HG02588 (cell line): ENCODE data around the gene USP36.

Experiments
- ATAC-seq: cut with Tn5 transposase; IDR thresholded peaks from one replicate; pipeline ENCODE4 v1.9.1; 2021; ENCODE audit warnings: mild to moderate bottlenecking, moderate library complexity; ENCODE audit not compliant: unreplicated experiment

Gene USP36

GRCh38 chr17:78819402-78819801 lies 21.2 kb downstream of the USP36 start:
- ATAC-seq = no peak

DNA sequence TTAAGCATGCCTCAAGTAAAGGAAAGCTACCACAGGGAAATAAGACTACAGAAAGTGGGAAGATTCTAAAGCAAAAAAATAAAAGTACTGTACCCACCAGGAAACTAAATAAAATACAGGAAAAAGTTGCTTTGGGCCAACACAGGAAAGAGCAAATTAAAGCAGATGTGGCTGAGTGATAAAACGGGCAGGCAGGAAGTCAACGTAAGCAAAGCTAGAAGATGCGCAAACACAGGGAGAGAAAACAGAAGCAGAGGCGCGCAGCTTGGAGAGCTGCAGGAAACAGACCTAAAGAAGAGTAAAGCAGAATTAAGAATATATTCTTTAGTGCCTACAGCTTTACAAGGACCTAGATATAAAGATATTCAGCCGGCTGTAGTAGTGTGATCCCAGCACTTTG lies 21.7 kb downstream of the USP36 start:
- ATAC-seq = no peak

- ATAC-seq = no peak
Observed at GRCh38 chr17:78818152-78818846, 22.3 kb downstream of the USP36 start.

- ATAC-seq = no peak
Observed at GRCh38 chr17:78817123-78817522, 23.5 kb downstream of the USP36 start.

GRCh38 chr17:78815696-78816095 lies 24.9 kb downstream of the USP36 start:
- ATAC-seq = no peak

DNA sequence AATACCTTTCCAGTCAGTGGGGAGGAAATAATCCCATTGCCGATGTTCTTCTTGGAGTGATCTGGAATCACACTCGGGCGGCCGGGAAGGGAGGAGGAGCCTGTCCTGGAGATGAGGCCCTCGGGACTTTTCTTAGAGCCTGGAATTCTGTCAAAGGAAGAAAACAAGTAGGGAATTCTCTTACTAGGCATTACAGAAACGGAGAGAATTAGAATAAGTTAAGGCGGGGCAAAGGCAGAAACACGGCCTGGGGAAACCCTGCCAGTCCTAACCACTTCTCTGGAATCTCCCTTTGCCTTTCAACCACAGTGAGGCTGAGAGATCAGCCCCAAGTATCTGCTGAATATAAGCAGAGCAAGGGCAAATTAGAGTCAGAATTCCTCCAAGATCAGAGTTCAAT lies 27.8 kb downstream of the USP36 start:
- no peak for ATAC-seq

DNA sequence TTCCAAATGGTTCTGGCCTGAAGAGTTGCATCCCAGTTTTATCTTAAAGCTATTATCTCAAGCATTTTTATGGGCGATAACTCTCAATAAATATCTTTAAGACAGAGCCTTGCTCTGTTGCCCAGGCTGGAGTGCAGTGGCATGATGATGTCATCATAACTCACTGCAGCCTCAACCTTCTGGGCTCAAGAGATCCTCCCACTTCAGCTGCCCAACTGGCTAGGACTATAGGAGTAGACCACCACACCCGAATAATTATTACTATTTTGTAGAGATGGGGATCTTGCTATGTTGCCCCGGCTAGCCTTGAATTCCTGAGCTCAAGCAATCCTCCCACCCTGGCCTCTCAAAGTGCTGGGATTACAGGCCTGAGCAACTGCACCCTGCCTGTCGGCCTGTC lies 32.5 kb downstream of the USP36 start:
- no peak for ATAC-seq

DNA sequence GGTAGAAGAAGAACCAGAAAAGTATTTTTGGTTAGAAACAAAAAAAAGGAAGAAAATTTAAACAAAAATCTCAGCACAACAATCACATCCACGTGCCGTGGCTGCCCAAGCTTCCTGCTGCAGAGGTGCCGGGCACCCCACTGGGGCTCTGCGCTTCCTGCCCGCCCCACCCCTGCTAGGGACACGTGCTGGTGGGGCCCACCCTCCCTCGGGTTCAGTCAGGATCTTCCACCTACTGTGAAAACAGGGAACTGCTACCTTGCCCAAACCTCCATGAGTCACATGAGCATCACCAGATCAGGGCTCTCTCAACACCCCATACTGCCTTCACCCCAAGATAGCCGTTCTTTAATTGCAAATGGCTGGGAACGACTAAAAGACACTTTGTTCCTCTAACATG lies 34.2 kb downstream of the USP36 start:
- no peak for ATAC-seq

- no peak for ATAC-seq
Observed at GRCh38 chr17:78805301-78805700, 35.3 kb downstream of the USP36 start.

GRCh38 chr17:78804777-78805176 lies 35.8 kb downstream of the USP36 start:
- ATAC-seq = no peak

DNA sequence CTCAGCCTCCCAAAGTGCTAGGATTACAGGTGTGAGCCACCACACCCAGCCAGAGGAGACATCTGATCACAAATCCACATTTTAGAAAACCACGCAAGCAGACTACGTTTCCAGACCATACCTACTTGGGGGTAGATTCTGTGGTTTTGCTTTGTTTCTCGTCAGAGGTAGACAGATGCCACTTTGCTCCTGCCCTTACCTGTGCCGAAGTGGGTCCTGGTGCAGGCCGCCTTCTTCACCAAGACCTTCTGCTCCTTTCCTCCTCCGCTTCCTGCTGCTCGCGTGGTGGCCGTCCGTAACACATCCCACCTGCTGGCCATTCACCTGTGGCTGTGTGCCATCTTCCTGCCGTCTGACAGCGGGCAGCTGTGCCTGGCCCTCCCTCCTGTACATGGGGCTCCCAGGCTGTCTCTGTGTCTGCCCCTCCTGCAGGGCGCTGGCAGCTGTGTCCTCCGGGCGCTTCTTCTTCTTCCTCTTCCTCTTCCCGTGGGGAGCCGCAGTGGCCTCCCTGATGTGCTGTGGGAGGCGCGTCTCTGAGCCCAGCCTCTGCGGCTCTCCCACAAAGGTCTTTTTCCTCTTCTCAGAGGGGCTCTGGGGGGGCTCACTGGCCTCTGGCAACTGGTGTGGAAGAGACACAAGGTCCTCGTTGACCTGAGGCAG lies 37.3 kb downstream of the USP36 start:
- ATAC-seq = no peak

GRCh38 chr17:78802459-78802858 lies 38.2 kb downstream of the USP36 start:
- ATAC-seq = no peak

DNA sequence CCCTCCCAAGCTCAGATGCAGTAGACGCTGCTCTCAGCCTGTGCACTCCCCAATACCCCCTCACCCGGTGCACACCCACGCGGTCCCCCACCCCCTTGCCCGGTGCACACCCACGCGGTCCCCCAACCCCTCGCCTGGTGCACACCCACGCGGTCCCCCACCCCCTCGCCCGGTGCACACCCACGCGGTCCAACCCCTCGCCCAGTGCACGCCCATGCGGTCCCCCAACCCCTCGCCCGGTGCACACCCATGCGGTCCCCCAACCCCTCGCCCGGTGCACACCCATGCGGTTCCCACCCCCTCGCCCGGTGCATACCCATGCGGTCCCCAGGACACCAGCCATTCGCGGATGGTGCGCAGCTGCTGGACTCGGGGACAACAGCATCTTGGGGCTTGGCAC lies 38.6 kb downstream of the USP36 start:
- ATAC-seq = no peak

GRCh38 chr17:78800132-78800931 lies 40.3 kb downstream of the USP36 start:
- no peak for ATAC-seq

DNA sequence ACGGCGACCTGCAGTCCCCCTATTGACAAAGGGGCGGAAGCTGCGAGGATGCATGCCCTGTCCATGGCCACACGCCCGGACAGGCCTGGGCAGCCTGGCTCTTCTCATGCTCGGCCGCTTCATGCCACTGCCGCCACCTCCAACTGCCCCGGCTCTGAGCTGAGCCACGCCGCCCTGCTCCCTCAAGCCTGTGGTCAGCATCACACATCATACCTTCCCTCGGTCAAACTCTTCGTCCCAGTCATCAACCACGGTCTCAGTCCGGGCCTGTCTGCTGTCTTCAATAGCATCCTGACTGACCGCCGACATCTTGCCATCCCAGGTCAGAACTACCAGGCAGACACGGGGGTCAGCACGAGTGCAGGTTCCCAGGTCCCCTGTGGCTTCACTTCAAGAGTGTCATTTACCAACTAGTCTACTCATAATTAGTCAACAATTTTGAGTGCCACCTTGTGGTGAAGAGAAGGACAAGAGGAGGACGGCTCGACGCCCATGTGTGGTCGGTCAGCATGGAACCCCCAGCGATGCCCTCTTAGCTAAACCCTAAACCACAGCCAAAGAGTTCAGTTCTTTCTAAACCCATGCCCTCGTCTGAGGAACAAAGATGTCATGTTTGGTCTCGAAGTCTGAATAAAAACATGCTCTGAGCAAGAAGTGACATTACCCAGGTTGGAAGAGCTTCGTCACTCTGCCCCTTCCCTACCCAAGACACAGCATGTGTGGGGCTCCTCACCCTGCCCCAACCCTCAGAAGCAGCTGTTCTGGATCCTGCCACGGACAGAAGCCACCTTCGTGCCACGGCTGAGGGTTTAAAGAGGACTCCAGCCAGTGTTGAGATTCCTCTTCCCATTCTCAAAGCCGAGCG lies 41.7 kb downstream of the USP36 start:
- no peak for ATAC-seq

GRCh38 chr17:78797691-78798585 lies 42.7 kb downstream of the USP36 start:
- no peak for ATAC-seq

DNA sequence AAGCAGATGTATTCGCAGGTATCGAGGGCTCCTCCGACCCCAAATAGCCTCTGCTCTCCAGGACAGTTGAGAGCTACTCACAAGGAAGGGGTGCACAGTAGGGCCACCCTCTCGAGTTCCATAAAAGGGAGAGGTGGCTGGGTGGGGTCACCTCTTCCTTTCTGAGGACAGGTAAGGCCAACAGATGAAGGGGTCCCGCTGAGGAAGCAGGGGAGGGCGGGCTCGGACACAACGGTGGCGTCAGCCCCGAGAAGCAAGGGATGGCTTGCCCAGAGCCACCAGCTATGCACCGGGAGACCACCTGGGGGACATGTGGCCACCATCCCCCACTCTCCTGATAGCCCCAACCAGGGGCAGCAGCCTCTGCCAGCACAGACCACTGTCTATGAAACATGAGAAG lies 43.4 kb downstream of the USP36 start:
- ATAC-seq = no peak

GRCh38 chr17:78796517-78796900 lies 44.1 kb downstream of the USP36 start:
- no peak for ATAC-seq

DNA sequence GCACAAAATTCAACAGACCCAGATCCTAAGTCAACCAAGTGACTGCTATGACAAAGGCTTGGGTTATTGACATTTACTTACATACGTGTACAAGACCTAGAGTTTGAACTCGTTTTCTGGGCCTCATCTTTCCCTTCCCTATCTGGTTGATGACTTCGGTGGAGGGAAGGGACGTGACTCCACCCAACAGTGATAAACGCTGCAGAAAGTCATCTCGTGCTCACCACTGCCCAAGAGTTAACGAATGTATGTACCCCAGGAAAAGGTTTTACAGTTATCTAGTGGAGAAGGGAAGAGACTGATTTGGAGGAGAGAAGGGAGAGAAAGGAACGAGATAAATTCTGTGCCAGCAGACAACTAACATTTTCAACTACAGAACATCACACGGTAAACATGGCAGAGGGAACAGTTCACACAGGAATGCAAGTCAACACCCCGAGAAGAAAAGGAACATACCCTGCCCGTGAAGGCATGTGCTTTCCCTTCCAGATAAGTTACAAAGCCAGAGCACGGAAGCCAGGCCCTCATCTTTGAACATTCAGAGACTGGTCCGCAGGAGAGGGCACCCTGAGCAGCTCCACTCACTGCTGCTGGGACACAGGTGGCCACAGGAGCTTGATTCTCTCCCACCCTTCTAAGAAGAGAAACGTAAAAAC lies 44.6 kb downstream of the USP36 start:
- ATAC-seq = no peak
